Ovary (tissue), 3 donors: ENCODE results near the gene RSPH10B2.
"Not testable (repeated sequence)": the region's sequence is repeated elsewhere in the genome, so short reads cannot be mapped to it uniquely, and the experiment has no call there.

Experiments used
- EP300 ChIP-seq: sonication (generic); formaldehyde crosslinking; IDR thresholded peaks from one replicate; pipeline ENCODE4 v1.6.1; 2017; ENCODE audit warnings: antibody characterized with exemption
- POLR2A ChIP-seq: fragments of 450-650 bp; IDR thresholded peaks from one replicate; pipeline ENCODE4 v1.6.1; 2017; ENCODE audit warnings: antibody characterized with exemption, mild to moderate bottlenecking, moderate library complexity
- TF ChIP-seq, protein P1 (sequence below), 3 donors: fragments of 450-650 bp in 2 of 3; fragments of 200-600 bp in 1 of 3; IDR thresholded peaks; one replicate each; pipeline versions ENCODE4 v1.5.1 to v1.8.0; 2016 to 2022; ENCODE audit warnings: antibody characterized with exemption in 3 of 3, mild to moderate bottlenecking in 1 of 3
- donor health status: DM: no; HTN: no; CAD: no.

GRCh38 chr7:6715898-6716297, 38.0 kb upstream of the RSPH10B2 start:
- TF ChIP-seq, protein P1, sequence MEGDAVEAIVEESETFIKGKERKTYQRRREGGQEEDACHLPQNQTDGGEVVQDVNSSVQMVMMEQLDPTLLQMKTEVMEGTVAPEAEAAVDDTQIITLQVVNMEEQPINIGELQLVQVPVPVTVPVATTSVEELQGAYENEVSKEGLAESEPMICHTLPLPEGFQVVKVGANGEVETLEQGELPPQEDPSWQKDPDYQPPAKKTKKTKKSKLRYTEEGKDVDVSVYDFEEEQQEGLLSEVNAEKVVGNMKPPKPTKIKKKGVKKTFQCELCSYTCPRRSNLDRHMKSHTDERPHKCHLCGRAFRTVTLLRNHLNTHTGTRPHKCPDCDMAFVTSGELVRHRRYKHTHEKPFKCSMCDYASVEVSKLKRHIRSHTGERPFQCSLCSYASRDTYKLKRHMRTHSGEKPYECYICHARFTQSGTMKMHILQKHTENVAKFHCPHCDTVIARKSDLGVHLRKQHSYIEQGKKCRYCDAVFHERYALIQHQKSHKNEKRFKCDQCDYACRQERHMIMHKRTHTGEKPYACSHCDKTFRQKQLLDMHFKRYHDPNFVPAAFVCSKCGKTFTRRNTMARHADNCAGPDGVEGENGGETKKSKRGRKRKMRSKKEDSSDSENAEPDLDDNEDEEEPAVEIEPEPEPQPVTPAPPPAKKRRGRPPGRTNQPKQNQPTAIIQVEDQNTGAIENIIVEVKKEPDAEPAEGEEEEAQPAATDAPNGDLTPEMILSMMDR (IDR thresholded peaks at IDR 0.05): not testable (repeated sequence)
- not testable (repeated sequence) for TF ChIP-seq POLR2A, EP300
